Activated CD8-positive, alpha-beta T cell treated with anti-CD3 and anti-CD28 coated beads for 36 hours (primary cell): ENCODE data around the gene LGR6. TPM values are rescaled to one million over a fixed set of nuclear protein-coding genes. Genes with fewer than 3 reads are reported as not detected.
"Not testable (repeated sequence)": the region's sequence is repeated elsewhere in the genome, so short reads cannot be mapped to it uniquely, and the experiment has no call there.

Experiments
- ATAC-seq: fragments of 200-7000 bp; cut with Tn5 transposase; one replicate; pipeline ENCODE4 v1.10.0; 2021; ENCODE audit warnings: mild to moderate bottlenecking, moderate library complexity
- CTCF ChIA-PET: fragments of 350-600 bp; sonication (Branson Sonifier 250); formaldehyde crosslinking; loops from one replicate; lab custom pipeline; 2021; ENCODE audit warnings: antibody characterized with exemption; lab: Charles Lee
- POLR2A ChIA-PET: fragments of 350-600 bp; sonication (Branson Sonifier 250); formaldehyde crosslinking; loops from one replicate; lab custom pipeline; 2021; ENCODE audit warnings: antibody characterized with exemption; lab: Charles Lee
- DNase-seq: peaks from one replicate; pipeline ENCODE4 v3.0.0-alpha.2; 2020
- H3K27ac Mint-ChIP-seq: one replicate; pipeline ENCODE4 v1.8.0; 2021; ENCODE audit warnings: mild to moderate bottlenecking, mixed read lengths
- H3K27me3 Mint-ChIP-seq: one replicate; pipeline ENCODE4 v1.8.0; 2021; ENCODE audit warnings: mixed read lengths
- H3K36me3 Mint-ChIP-seq: one replicate; pipeline ENCODE4 v1.8.0; 2021; ENCODE audit warnings: low read depth, mixed read lengths
- H3K4me1 Mint-ChIP-seq: one replicate; pipeline ENCODE4 v1.8.0; 2021; ENCODE audit warnings: low read depth, mixed read lengths
- H3K4me3 Mint-ChIP-seq: one replicate; pipeline ENCODE4 v1.8.0; 2021; ENCODE audit warnings: mild to moderate bottlenecking, moderate library complexity, mixed read lengths
- H3K9me3 Mint-ChIP-seq: one replicate; pipeline ENCODE4 v1.8.0; 2021; ENCODE audit warnings: mixed read lengths
- CTCF ChIP-seq: fragments of 200-600 bp; IDR thresholded peaks from one replicate; pipeline ENCODE4 v1.8.0; 2022; ENCODE audit warnings: antibody characterized with exemption, mild to moderate bottlenecking
- intact Hi-C: fragments of 100-400 bp; cut with micrococcal nuclease; formaldehyde crosslinking; loops from one replicate; pipeline ENCODE4 v1.10.0; 2022
- total RNA-seq, 2 experiments: library from RNA; stranded (reverse); gene quantifications; one replicate each; pipeline ENCODE4 v1.2.3, GENCODE V29; 2021

The LGR6 gene
- under 1 TPM; 0.34 TPM for total RNA-seq

- DNase-seq (no peak), ATAC-seq (peak; percentile 5)
- Mint-ChIP-seq H3K4me3 (no peak within 1 kb of the TSS), H3K9me3 (no peaks in the 10 kb centered on the region), H3K36me3 (no peaks in the 10 kb centered on the region), H3K4me1 (peaks cover 15% of the 10 kb centered on the region), H3K27me3 (peaks cover 14% of the 10 kb centered on the region), H3K27ac (no peak within 1 kb of the TSS)
- no peak for TF ChIP-seq CTCF
- ChIA-PET POLR2A (no interaction called here), CTCF (interaction anchor here (1.0 to 5.3 kb wide), 27 partner anchors 9 to 521 kb away, joined by 3 to 58 read pairs (median 8); partner anchors contain the start of gene PTPN7)
- intact Hi-C loops = loop anchor here (2.0 kb wide), 1 partner anchor 125 kb away; no protein-coding TSS in a partner anchor
Measured at GRCh38 chr1:202193614-202194327, at the start of gene LGR6. LGR6 (plus strand) TSS chr1:202193799; CDS start chr1:202193990, 191 bp downstream.

GRCh38 chr1:202144402-202145067, 49.1 kb upstream of the LGR6 start, which contains the start of gene ARL8A:
ARL8A (minus strand) TSS chr1:202144737; CDS start chr1:202144572, 165 bp downstream.
- H3K4me1 Mint-ChIP-seq = peaks cover 34% of the 10 kb centered on the region
- DNase-seq (peak; percentile 73), ATAC-seq (peak; percentile 69)
- H3K9me3 Mint-ChIP-seq = no peaks in the 10 kb centered on the region
- POLR2A ChIA-PET = interaction anchor here (0.6 to 7.7 kb wide), 4 partner anchors 15 to 190 kb away, joined by 4 to 124 read pairs (median 4); partner anchors contain the start of gene PTPN7
- H3K4me3 Mint-ChIP-seq = peak within 1 kb of the TSS; percentile 95
- peak within 1 kb of the TSS; percentile 94 for H3K27ac Mint-ChIP-seq
- TF ChIP-seq CTCF = no peak
- intact Hi-C loops = no loop called here
- H3K36me3 Mint-ChIP-seq = peaks cover 23% of the 10 kb centered on the region
- CTCF ChIA-PET = interaction anchor here (2.1 to 5.4 kb wide), 3 partner anchors 10 to 15 kb away, joined by 17 to 38 read pairs (median 27); partner anchors contain the start of gene PTPN7
- H3K27me3 Mint-ChIP-seq = no peaks in the 10 kb centered on the region

GRCh38 chr1:202145068-202145743, 48.4 kb upstream of the LGR6 start:
- Mint-ChIP-seq H3K36me3 (peaks cover 26% of the 10 kb centered on the region), H3K27me3 (no peaks in the 10 kb centered on the region), H3K27ac (peak overlapping the region; percentile 69), H3K9me3 (no peaks in the 10 kb centered on the region), H3K4me1 (peaks cover 34% of the 10 kb centered on the region), H3K4me3 (peak overlapping the region; percentile 95)
- POLR2A ChIA-PET = interaction anchor here (0.8 to 7.7 kb wide), 3 partner anchors 10 to 31 kb away, joined by 5 to 124 read pairs (median 5); partner anchors contain the start of gene PTPN7
- peak; percentile 59 for ATAC-seq
- no peak for TF ChIP-seq CTCF
- DNase-seq = peak; percentile 66
- CTCF ChIA-PET = interaction anchor here (1.2 to 5.4 kb wide), 4 partner anchors 10 to 17 kb away, joined by 3 to 38 read pairs (median 17); partner anchors contain the start of gene PTPN7
- intact Hi-C loops = no loop called here

GRCh38 chr1:202145744-202146140, 47.9 kb upstream of the LGR6 start:
- POLR2A ChIA-PET = interaction anchor here (0.9 to 7.7 kb wide), 4 partner anchors 10 to 134 kb away, joined by 3 to 124 read pairs (median 5); partner anchors contain the start of gene PTPN7
- H3K9me3 Mint-ChIP-seq, H3K27me3 Mint-ChIP-seq, ATAC-seq, intact Hi-C loops, DNase-seq: not testable (repeated sequence)
- CTCF ChIA-PET = interaction anchor here (0.6 to 5.4 kb wide), 6 partner anchors 10 to 250 kb away, joined by 3 to 38 read pairs (median 6); partner anchors contain the start of gene PTPN7
- Mint-ChIP-seq H3K4me1 (peaks cover 36% of the 10 kb centered on the region), H3K27ac (peak overlapping the region; percentile 69), H3K36me3 (peaks cover 32% of the 10 kb centered on the region), H3K4me3 (peak overlapping the region; percentile 95)
